NCI-H1436 (cell line): ENCODE measurements around the gene MMP13.
"Not testable (repeated sequence)": the region's sequence is repeated elsewhere in the genome, so short reads cannot be mapped to it uniquely, and the experiment has no call there.

Source experiments
- DNase-seq: peaks from one replicate; lab custom pipeline; 2025; lab: John Stamatoyannopoulos, UW

MMP13 gene

DNA sequence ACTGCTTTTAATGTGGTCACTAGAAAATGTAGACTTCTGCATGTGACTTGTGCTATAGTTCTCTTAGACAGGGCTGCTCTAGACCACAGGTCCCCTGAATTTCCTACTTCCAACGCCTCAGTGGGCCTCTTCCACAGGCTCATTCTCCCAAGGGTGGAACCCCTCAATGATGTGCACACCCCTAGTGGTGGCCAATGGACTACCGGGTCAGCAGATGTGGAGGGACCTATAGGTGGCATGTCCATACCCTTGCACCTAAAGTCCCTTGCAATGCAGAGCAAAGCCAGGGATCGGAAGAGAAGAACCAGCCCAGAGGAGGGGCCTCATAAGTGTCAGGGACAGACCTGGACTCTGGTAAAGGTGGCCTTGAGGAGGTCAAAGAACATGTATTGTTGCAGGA is 20.0 kb downstream of the MMP13 start:
- no peak for DNase-seq

DNA sequence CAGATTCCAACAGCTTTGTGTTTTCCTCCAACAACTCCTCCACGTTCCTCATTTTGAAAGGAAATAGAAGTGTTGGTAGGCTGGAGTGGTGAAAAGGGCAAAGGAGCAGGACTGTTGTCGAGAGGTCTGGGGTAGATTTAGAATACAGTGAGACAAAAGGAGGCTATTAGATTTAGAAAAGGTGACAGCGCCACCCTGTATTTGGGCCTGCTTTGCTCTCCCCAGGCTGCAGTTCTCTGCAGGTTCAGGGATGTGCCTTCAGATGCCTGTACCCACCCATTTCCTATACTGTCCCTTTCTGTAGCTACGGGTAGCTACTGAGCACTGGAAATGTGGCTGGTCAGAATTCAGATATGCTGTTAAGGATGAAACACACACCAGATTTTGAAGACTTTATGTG is 20.8 kb downstream of the MMP13 start:
- no peak for DNase-seq

DNA sequence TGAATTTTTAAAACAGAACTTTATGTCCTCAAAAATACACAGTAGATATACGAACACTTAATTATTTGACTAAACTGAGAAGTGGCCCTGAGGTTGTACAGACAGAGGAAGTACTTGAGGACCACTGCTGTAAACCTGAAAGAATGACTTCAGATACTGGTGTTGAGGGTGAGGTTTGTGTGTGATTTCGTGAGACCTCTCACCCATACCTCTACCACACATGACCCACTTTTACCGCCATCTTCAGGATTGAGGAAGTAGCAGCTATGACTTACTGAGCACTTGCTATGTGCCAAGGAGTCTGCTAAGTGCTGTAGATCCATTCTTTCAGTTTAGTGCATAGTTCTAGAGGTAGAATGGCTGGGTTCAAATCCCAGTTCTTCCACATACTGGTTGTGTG is 21.9 kb downstream of the MMP13 start:
- DNase-seq, result no peak

DNA sequence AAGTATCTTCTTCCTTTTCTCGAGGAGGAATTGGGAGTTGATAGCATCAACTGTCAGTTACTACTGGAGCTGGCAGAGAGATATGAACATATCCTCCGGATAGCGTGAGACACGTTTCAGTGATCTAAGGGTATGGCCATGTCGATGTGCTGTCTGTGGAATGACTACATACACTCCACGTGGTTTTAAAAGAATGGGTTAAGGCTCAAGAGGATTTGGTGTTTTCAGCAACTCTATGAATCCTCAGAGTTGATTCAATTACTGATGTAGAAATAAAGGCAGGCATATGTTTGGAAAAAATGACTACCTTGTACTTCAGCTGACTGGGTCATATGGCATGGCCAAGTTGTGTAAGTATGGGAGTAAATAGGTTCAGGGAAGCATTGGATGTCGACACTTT is 22.9 kb downstream of the MMP13 start:
- DNase-seq, result no peak

DNA sequence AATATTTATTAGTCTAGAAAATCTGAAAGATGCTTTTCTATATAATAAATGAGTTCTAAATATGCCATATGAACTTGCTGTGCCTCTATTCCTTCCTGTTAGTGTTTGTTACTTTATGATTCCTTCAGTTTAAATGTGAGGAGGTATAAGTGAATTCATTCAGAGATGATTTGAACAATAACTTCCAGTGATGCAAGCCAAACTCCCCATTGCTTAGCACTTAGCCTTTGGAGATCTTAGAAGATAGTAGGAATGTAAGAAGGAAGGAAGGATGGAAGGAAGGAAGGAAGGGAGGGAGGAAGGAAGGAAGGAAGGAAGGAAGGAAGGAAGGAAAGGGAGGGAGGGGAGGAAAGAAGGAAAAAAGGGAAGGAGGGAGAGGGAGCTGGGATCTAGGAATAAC is 25.1 kb downstream of the MMP13 start:
- no peak for DNase-seq

DNA sequence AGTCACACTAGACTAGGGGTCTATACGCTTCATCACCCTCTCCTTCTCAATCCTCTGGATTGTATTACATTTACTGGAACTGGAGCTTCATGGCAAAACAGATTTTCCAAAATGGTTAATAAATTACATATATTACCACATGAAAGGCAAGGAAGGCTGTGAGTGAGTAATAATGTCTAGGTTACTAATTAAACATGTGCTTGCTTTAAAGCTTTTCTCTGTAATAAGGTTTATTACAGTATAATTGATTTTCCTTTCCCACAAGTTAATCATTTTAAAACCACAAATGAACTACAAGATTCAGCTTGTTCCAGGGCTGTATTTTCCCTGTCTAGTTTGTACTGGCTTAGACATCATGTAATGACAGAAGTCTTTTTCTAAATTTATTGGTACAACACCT is 25.6 kb downstream of the MMP13 start:
- no peak for DNase-seq

DNA sequence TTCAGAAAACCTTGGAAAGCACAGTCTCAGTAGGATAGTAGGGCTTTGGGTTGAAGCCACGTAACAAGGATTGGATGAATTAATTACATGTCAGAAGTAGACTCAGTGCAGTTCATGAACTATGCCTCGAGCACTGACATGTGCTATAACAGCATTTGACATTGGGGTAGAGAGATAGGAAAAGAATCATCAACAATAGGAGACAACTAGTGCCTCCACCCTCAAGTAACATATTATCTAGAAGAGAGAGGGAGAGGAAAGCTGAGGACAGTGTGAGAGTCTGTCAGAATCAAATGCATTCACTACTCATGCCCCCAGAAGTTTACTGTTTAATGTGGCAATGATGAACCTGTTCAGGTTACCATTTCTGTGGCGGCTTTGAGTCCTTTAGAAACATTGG is 26.4 kb downstream of the MMP13 start:
- DNase-seq, result no peak

DNA sequence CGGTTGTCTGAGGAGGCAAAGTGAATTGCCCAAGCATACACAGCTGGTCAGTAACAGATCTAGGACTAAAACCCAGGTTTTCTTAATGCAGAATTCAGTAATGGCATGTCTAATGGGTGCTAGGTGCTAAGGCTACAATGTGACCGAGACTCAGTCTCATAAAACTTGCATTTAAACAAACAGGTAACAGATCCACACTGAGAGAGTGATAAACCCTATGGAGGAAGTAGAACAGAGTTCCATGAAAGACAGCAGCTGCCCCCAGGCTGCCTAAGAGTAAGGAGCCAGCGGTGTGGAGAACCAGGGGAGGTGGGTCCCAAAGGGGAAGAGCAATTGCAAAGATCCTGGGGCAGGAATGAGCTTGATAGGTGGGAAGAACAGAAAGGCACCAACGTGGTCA is 27.3 kb downstream of the MMP13 start:
- DNase-seq, result no peak

DNA sequence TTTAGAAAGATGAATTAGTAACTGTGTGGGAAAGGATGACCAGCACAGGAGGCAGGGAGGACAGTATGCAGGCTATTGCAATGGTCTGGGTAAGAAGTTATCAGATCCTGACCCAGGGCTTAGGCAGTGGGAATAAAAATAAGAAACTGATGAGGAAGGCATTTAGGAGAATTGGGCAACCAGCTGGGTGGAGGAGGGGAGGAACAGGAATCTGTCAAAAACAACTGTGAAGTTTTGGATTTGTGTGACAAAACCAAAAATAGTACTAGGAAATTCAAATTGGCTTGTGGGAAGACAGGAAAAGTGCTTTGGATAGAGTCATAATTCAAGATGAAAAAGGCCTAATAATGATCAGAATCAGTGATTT is 27.9 kb downstream of the MMP13 start:
- DNase-seq, result no peak

DNA sequence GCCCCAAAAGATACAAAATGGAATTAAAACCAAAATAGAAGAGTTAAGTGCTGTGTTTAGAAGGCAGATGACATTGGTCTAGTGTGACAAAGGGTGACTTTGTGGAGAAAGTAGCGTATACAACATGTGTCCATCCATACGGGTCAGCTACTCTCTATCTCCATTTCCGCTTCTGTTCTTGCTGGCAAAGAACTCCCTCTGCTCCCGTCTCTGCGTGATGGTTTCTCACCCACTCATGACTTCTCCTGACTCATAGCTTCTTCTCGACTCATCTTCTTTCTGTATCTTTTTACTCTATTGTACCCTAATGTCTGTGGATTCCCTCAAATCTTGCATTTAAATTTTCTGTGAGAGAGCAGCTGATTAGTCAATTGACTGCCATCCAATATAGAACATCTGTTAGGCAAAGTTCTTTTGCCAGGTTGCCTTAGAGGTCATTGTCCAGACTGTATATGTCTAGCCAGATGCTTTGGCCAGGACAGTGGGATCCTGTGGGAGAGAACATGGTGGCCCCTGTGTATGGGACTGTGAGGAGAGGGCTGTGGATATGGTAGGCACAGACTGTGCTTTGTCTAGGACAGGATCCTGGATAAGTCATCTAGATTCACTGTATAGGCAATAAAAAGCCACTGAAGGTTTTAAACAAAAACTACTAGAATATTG is 28.4 kb downstream of the MMP13 start:
- no peak for DNase-seq

DNA sequence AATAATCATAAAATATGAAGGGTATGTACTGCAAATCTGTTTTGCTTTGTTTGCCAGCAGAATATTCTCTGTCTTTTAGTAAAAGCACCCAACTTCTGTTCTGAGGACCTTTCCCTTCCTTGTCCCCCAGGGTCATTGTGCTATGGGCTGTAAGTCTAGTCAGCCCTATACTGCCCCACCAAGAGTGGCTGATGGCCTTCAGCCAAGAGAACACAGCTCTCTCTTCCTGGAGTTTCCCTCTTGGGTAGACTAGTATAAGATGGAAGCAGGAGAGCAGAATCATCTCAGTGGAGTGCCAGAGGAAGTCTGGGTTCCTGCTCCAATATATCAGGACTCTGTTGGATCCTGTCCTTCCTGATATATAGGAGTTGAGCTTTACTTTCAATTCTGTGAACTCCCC is 29.0 kb downstream of the MMP13 start:
- DNase-seq, result no peak

DNA sequence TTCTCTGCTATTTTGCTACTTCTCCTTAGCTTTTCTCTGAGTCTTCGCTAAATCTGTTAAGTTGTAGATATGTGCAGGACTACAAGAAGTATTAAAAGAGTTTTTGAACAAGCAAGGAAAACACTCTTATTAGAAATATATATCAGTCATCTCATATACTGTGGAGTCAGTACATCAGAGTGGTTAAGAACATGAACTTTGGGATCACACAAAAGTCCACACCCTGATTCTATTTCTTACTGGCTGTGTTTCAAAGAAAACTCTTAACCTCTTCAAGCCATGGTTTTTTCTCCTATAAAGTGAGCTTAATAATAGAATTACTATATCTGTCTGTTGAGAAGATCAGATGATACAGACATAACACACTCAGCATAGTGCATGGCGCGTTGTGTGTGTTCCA is 29.5 kb downstream of the MMP13 start:
- no peak for DNase-seq

DNA sequence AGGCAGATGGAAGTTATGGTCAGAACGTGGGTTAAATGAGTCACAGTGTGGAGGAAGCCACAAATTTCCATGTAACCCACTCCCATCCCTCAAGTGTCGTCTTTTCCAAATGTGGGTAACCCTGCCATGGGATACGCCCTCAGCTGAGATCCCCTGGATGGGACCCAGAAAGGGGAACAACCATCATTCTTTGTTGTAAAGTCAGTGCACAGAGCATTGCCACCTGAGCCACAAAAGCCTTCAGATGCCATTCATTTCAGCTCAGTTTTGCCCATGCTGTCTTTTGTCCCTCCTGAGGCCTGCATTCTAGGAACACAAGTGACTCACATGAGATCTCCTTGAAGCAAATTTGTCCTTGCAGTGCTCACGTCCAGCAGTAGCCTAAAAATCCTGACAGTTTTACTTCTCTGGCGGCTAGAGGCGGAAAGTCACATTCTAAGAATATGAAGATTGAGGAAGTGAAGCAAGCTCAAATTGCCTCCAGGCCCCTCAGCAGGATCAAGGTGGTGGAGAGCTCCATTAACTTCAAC is 30.6 kb downstream of the MMP13 start:
- no peak for DNase-seq

DNA sequence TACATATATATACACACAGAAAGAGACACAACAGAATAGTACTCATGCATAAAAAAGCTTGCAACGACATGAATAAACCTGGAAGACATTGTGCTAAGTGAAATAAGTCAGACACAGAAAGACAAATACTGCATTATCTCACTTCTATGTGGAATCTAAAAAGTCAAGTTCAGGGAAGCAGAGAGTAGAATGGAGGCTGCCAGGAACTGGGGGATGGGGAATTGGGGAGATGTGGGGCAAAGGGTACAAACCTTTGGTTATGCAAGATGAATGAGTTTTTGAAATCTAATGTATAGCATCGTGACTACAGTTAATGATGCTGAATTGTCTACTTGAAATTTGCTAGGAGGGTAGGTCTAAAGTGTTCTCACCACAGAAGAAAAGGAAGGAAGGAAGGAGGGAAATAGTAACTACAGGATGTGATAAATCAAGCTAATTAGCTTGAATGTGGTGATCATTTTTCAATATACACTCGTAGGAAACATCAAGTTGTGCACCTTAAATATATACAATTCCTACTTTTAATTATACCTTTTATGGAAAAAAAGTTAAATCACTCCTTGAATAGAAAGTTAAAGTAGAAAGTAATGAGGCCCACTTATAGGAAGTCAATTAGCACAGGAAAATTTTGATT is 33.8 kb downstream of the MMP13 start:
- DNase-seq, result no peak

DNA sequence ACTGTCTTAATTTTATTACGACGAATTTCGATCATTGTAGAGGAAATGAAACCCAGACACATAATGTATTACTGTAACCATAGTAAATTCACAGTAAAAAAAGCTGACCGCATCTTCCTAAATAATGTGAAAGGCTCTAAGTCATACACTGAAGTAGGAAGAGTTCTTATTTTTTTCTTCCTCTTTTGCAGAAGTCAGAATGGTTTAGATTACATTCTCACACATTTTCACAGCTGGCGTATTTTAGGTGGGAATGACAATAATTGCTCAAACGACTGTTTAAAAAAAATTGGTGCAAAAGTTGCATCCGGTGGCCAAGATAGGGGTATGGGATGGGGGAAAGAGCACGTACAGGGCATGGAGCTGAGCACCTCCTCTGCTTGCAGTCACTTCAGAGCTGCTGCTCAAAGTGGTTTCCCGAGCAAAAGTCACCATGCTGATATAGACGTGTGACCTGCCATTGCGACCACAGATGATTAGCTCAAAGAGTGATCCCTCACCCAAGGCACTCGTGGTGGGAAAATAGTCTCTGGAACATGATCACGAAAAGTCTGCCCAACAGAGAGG is 35.3 kb downstream of the MMP13 start:
- DNase-seq, result no peak

DNA sequence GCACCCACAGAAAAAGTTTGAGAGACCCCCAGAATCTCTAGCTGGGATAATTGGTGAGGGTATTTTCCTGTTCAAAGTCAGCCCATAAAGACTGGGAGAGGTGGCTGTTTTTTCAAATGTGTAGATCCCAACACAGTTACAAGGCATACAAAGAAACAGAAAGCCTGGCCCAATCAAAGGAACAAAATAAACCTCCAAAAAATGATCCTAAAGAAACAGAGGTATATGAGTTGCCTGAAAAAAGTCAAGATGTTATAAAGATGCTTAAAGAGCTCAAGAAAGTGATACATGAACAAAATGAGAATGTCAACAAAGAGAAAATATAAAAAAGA is 40.5 kb downstream of the MMP13 start:
- DNase-seq, result no peak

DNA sequence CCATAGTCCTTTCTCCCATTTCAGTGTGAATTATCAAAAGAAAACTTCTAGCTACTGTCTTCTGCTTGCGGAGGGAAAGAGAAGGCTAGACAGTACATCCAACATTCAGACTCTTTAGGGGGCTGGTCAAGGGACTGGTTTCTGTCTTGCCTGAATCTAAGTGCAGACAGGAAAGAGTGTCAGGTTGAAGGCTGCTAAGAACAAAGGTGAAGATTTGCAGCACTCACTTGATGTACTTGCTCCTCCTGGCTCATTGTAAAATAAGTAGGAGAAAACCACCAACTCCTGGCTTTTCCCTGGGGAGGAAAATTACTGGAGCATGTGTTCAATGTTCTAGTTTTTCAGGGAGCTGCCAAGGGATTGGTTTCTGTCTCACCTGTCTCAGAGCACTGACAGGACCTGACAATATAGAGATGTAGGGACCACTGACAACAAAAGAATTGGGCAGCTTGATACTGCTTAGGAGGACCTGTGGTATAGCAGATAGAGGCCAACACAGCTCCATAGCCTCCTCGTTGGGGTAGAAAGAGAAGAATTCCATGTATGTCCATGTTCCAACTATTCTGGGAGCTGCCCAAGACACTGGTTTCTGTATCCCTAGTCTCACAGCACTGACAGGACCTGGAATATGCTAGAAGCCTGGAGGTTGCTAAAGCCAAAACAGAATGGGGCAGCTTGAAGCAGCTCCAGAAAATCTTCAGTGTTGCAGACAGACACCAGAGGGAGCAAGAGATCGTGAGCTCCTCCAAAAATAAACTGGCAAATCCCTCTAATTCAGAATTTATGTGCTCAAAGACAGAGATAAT is 41.1 kb downstream of the MMP13 start:
- no peak for DNase-seq

DNA sequence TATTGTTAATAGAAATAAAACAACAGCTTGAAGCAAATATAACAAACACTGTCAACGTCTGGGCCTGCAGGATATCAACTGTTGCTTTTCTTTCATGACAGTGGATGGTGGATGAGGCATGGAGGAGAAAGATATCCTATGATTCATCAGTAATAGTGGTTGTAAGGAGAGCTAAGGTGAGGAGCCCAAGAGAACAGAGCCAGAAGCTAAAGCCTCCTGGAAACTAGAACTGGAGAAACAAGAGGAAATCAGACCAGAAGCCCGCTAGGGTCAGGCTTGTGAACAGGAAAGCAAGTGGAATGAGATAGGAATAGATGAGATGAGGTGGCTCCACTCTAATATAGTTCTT is 43.1 kb downstream of the MMP13 start:
- DNase-seq, result no peak

DNA sequence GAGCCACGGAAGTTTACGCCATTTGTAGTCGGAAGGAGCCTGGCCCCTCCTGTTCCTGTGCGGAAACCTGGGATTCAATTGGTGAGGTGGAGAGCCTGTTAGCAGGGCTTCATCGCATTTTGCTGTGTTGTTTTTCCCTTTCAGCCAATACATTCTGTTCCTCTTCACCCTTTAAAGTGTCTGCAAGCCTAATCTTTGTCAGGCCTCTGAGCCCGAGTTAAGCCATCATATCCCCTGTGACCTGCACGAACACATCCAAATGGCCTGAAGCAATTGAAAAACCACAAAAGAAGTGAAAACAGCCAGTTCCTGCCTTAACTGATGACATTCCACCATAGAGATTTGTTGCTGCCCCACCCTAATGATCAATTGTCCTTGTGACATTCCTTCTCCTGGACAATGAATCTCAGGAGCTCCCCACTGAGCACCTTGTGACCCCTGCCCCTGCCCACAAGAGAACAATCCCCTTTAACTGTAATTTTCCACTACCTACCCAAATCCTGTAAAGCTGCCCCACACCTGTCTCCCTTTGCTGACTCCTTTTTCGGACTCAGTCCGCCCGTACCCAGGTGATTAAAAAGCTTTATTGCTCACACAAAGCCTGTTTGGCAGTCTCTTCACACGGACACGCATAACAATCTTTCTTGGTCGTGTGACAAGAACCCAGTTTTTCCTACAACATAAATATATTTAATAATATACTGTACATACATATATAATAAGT is 43.6 kb downstream of the MMP13 start:
- no peak for DNase-seq

DNA sequence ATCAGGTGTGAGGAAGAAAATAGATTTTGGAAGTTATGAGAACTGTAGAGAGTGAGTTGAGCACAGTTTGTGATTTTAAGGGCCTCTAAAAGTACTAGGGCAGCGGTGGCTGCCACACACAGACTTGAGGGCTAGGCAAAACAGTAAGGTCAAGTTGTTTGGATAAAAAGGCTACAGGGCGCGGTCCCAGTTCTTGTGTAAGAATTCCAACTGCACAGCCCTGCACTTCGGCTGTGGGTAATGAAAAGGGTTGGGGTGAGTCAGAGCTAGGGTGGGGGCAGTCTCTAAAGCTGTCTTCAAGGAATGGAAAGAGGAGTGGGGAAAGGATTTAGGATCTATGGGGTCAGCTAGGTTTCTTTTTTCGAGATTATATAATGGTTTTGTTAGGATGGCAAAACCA is 49.7 kb downstream of the MMP13 start:
- not testable (repeated sequence) for DNase-seq

DNA sequence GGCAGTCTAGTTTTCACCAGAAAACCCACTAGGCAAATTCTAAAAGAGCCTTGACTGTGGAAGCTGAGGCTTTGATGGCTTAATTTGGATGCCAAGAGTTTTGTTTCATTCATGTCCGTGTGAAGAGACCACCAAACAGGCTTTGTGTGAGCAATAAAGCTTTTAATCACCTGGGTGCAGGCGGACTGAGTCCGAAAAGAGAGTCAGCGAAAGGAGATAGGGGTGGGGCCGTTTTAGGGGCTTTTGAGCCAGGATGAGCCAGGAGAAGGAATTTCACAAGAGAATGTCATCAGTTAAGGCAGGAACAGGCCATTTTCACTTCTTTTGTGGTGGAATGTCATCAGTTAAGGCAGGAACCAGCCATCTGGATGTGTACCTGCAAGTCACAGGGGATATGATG is 51.6 kb downstream of the MMP13 start:
- DNase-seq, result not testable (repeated sequence)

DNA sequence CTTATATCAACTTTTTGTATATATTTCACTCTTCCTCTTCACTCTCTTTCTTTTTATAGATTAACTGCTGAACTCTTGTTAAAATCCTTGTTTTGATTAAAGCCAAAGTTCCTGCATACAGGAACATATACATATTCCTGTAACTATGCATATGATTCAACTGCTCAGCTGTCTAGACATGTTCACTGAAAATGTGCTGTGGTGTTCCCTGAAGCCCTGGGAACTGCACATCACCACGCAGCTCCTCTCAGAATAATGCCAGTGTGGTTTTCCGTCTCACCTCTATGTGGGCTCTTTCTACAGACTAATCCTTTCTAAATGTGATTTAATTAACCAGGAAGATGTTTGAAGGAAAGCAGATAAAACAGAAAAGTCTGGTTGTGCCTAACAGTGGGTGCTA is 55.2 kb downstream of the MMP13 start:
- no peak for DNase-seq
